Endothelial cell of umbilical vein (primary cell): ENCODE data around the gene WDR82. TPM values are rescaled to one million over a fixed set of nuclear protein-coding genes. Genes with fewer than 3 reads are reported as not detected.

Experiments used
- BruUV-seq: library from RNA; stranded (reverse); fragments of 400-500 nt; replicated peaks from 2 replicates; lab custom pipeline; 2021; lab: Mats Ljungman, UMichigan
- CTCF ChIA-PET: fragments of 300-600, 350-600 bp; sonication (Branson Sonifier 250); formaldehyde crosslinking; loops from one replicate; lab custom pipeline; 2021; ENCODE audit warnings: antibody characterized with exemption, inconsistent platforms; lab: Charles Lee
- POLR2A ChIA-PET: fragments of 300-600, 350-600 bp; sonication (Branson Sonifier 250); formaldehyde crosslinking; loops from one replicate; lab custom pipeline; 2021; ENCODE audit warnings: antibody characterized with exemption, inconsistent platforms; lab: Charles Lee
- DNase-seq: peaks from one replicate; pipeline ENCODE4 v3.0.0-alpha.2; 2011; ENCODE audit warnings: low read depth, low spot score
- FAIRE-seq: peaks from 2 replicates; lab custom pipeline; 2011; peaks lifted over from hg19 to GRCh38; lab: Jason Lieb, UNC
- H2AFZ ChIP-seq: 2 replicates; pipeline ENCODE4 v1.6.0; 2012; ENCODE audit warnings: low read depth, low read length, control low read depth, inconsistent platforms
- H3K27ac ChIP-seq: 2 replicates; pipeline ENCODE4 v1.5.1; 2011; ENCODE audit warnings: low read depth, mild to moderate bottlenecking, control low read depth, low read length, moderate library complexity; ENCODE audit not compliant: insufficient read depth
- H3K27me3 ChIP-seq, 2 experiments: 2 replicates each; pipeline versions ENCODE4 v1.6.0 to v1.6.1; 2011; ENCODE audit warnings: low read length in 2 of 2, mixed read lengths in 1 of 2; ENCODE audit not compliant: control insufficient read depth in 2 of 2, insufficient read depth in 2 of 2
- H3K36me3 ChIP-seq, 2 experiments: 2 replicates in 1 of 2; 3 replicates in 1 of 2; pipeline ENCODE4 v1.5.1; 2011; ENCODE audit warnings: low read length in 2 of 2, mild to moderate bottlenecking in 1 of 2, moderate library complexity in 1 of 2; ENCODE audit not compliant: control insufficient read depth in 2 of 2, insufficient read depth in 2 of 2; ENCODE audit errors: extremely low read depth in 1 of 2
- H3K4me1 ChIP-seq: 3 replicates; pipeline ENCODE4 v1.5.1; 2011; ENCODE audit warnings: mild to moderate bottlenecking, low read length; ENCODE audit not compliant: control insufficient read depth, insufficient read depth; ENCODE audit errors: extremely low read depth
- H3K4me2 ChIP-seq: 2 replicates; pipeline ENCODE4 v1.6.1; 2011; ENCODE audit warnings: low read length, control low read depth, mixed read lengths; ENCODE audit not compliant: insufficient read depth
- H3K4me3 ChIP-seq, 3 experiments: fragments of 200-600 bp in 1 of 3; sonication (generic), shearing (Covaris generic) in 1 of 3; replicated peaks in 1 of 3; 2 replicates each; pipeline ENCODE4 v1.5.1; 2011 to 2016; ENCODE audit warnings: control low read depth in 3 of 3, low read length in 3 of 3, mild to moderate bottlenecking in 2 of 3, inconsistent platforms in 1 of 3, low read depth in 1 of 3, moderate library complexity in 1 of 3; ENCODE audit not compliant: insufficient read depth in 1 of 3
- H3K79me2 ChIP-seq: 2 replicates; pipeline ENCODE4 v1.6.0; 2012; ENCODE audit warnings: low read length, inconsistent platforms; ENCODE audit not compliant: control insufficient read depth, insufficient read depth
- H3K9ac ChIP-seq: replicated peaks from 2 replicates; pipeline ENCODE3; 2011; ENCODE audit warnings: low read length, control low read depth; ENCODE audit not compliant: insufficient read depth; ENCODE audit errors: extremely low read depth
- H3K9me1 ChIP-seq: replicated peaks from 3 replicates; pipeline ENCODE4 v1.6.0; 2011; ENCODE audit warnings: mild to moderate bottlenecking, low read length; ENCODE audit not compliant: control insufficient read depth, insufficient read depth; ENCODE audit errors: extremely low read depth
- H3K9me3 ChIP-seq: replicated peaks from 2 replicates; pipeline ENCODE4 v1.5.1; 2012; ENCODE audit warnings: low read length, inconsistent platforms; ENCODE audit not compliant: control insufficient read depth, insufficient read depth
- H4K20me1 ChIP-seq: replicated peaks from 2 replicates; pipeline ENCODE3; 2011; ENCODE audit warnings: mild to moderate bottlenecking, low read length; ENCODE audit not compliant: control insufficient read depth, insufficient read depth; ENCODE audit errors: extremely low read depth
- EZH2 ChIP-seq: IDR thresholded peaks from 2 replicates; pipeline ENCODE4 v1.6.1; 2012; ENCODE audit warnings: borderline replicate concordance, low read depth, mild to moderate bottlenecking, moderate library complexity, low read length, inconsistent platforms; ENCODE audit not compliant: severe bottlenecking
- FOS ChIP-seq: IDR thresholded peaks from 2 replicates; pipeline ENCODE4 v1.6.1; 2011; ENCODE audit warnings: mild to moderate bottlenecking, low read length, moderate library complexity, borderline replicate concordance; ENCODE audit not compliant: insufficient read depth
- GATA2 ChIP-seq: IDR thresholded peaks from 2 replicates; pipeline ENCODE4 v1.7.0; 2011; ENCODE audit warnings: low read depth, mild to moderate bottlenecking, moderate library complexity, mixed read lengths, low read length; ENCODE audit not compliant: insufficient read length, insufficient read depth
- JUN ChIP-seq: IDR thresholded peaks from 2 replicates; pipeline ENCODE4 v1.6.1; 2011; ENCODE audit warnings: borderline replicate concordance, low read depth; ENCODE audit not compliant: insufficient read length, insufficient read depth
- MAX ChIP-seq: IDR thresholded peaks from 2 replicates; pipeline ENCODE4 v1.6.1; 2011; ENCODE audit not compliant: insufficient read depth, insufficient read length
- MYC ChIP-seq: IDR thresholded peaks from one replicate; pipeline ENCODE4 v1.6.1; 2011; ENCODE audit warnings: mild to moderate bottlenecking, low read depth, low read length
- POLR2A ChIP-seq: IDR thresholded peaks from 2 replicates; pipeline ENCODE4 v1.6.1; 2012; ENCODE audit warnings: low read depth, mild to moderate bottlenecking, control low read depth, low read length
- POLR2AphosphoS5 ChIP-seq: IDR thresholded peaks from 2 replicates; pipeline ENCODE4 v1.6.1; 2012; ENCODE audit warnings: low read depth, mild to moderate bottlenecking, control low read depth, low read length, moderate library complexity; ENCODE audit not compliant: insufficient read depth
- dilution Hi-C: fragments of 300-500 bp; cut with MboI; formaldehyde crosslinking; loops from one replicate; pipeline ENCODE4 v1.15.0; 2019; ENCODE audit warnings: low sequenced_read_pairs; ENCODE audit not compliant: extremely low pct_ligation_motif_present
- intact Hi-C: fragments of 100-400 bp; cut with micrococcal nuclease; formaldehyde crosslinking; loops from one replicate; pipeline ENCODE4 v1.10.0; 2022
- polyA plus RNA-seq, 4 experiments: library from polyadenylated mRNA; depleted of rRNA in 3 of 4; stranded (reverse) in 3 of 4; unstranded in 1 of 4; fragments of >200 nt; gene quantifications; 2 replicates each; pipeline versions ENCODE4 v1.2.1 to v1.2.3, GENCODE V29; 2011 to 2012; ENCODE audit warnings: missing spikeins in 1 of 4
- total RNA-seq: library from RNA; stranded (reverse); gene quantifications from 2 replicates; pipeline ENCODE4 v1.2.3, GENCODE V29; 2021
- TF ChIP-seq, protein P1 (sequence below), 2 donors: IDR thresholded peaks; 1 replicate in 1 of 2; 2 replicates in 1 of 2; pipeline ENCODE4 v1.5.1; 2011; ENCODE audit warnings: low read length in 2 of 2, mild to moderate bottlenecking in 2 of 2, moderate library complexity in 2 of 2, control low read depth in 1 of 2, inconsistent platforms in 1 of 2, low read depth in 1 of 2; ENCODE audit not compliant: insufficient read depth in 1 of 2; ENCODE audit errors: extremely low read depth in 1 of 2

WDR82 gene
- total and polyA plus RNA-seq, 2 donors (not counting 3 experiments of a cell fraction or from before 2014, with no cell fraction given): 39.9 to 71.3 TPM

GRCh38 chr3:52230461-52230860 lies 48.0 kb downstream of the WDR82 start:
- no peak overlapping the region for H3K9ac ChIP-seq
- no peaks in the 10 kb centered on the region for H3K4me1 ChIP-seq
- ChIA-PET POLR2A (no interaction called here), CTCF (interaction anchor here (2.2 to 5.3 kb wide), 8 partner anchors 10 to 158 kb away, joined by 7 to 91 read pairs (median 15); partner anchors contain the start of genes GLYCTK and WDR82)
- no peak overlapping the region for H3K4me2 ChIP-seq
- no peaks in the 10 kb centered on the region for H4K20me1 ChIP-seq
- FAIRE-seq: no peak
- no peak for TF ChIP-seq MAX
- no peak for TF ChIP-seq POLR2AphosphoS5
- TF ChIP-seq FOS: no peak
- no peak for TF ChIP-seq GATA2
- TF ChIP-seq JUN: no peak
- no peak for TF ChIP-seq MYC
- TF ChIP-seq, protein P1, sequence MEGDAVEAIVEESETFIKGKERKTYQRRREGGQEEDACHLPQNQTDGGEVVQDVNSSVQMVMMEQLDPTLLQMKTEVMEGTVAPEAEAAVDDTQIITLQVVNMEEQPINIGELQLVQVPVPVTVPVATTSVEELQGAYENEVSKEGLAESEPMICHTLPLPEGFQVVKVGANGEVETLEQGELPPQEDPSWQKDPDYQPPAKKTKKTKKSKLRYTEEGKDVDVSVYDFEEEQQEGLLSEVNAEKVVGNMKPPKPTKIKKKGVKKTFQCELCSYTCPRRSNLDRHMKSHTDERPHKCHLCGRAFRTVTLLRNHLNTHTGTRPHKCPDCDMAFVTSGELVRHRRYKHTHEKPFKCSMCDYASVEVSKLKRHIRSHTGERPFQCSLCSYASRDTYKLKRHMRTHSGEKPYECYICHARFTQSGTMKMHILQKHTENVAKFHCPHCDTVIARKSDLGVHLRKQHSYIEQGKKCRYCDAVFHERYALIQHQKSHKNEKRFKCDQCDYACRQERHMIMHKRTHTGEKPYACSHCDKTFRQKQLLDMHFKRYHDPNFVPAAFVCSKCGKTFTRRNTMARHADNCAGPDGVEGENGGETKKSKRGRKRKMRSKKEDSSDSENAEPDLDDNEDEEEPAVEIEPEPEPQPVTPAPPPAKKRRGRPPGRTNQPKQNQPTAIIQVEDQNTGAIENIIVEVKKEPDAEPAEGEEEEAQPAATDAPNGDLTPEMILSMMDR (IDR thresholded peaks at IDR 0.05; ENCODE audit: extremely low read depth in 1 of 2, insufficient read depth in 1 of 2, low read depth in 1 of 2, low read length in 2 of 2): no peak
- no peak for TF ChIP-seq POLR2A
- no peak for TF ChIP-seq EZH2
- no peak for DNase-seq
- no TSS peak for BruUV-seq
- peaks cover 10% of the 10 kb centered on the region for H3K79me2 ChIP-seq
- H3K36me3 ChIP-seq: peaks cover 14 to 27% of the 10 kb centered on the region in 2 experiments
- dilution Hi-C loops: no loop called here
- H3K27me3 ChIP-seq: no peaks in the 10 kb centered on the region
- H3K9me3 ChIP-seq: no peaks in the 10 kb centered on the region
- intact Hi-C loops: no loop called here
- no peak overlapping the region for H2AFZ ChIP-seq
- no peak overlapping the region for H3K4me3 ChIP-seq
- no peaks in the 10 kb centered on the region for H3K9me1 ChIP-seq
- H3K27ac ChIP-seq: no peak overlapping the region
